ENCODE measurements around the gene KIF5A.

The KIF5A gene

DNA sequence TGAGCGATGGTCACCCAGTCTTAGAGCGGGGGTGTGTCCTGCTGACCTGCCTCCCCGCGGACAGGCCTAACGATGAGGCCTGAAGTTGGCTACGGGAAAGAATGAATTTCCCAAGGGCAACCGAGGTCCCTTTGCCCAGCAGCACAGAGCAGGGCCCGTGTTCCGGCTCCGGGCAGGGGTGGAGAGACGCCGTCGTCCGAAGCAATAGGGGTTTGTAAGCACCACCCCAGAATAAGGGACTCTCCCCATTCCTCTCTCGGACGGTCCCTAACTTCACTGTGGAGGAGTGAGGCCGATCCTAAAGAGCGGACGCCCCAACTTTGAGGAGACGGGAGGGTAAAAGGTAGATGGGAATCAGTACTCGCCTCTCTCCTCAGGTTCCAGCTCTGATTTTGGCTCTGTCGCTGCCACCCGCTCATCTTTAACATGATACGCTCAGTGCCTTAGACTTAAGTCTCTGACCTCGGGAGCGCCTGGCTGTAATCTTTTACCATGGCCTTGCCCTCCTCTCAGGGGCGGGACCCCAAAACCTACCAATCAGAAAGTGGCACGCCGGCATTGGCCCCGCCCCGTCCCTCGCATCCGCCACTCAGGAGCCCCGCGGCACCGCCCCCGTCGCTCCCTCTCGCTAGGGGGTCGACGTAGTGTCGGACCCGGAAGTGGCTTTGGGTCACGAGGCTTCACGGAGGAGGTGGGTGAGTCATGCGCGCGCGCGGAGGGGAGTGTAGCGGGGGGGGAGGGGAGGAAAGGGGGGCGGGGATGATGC lies 29.6 kb upstream of the KIF5A start, which contains the start of gene DDIT3:
Gene DDIT3 (minus strand): TSS at position 462 of the 766 bp plus-strand sequence. CDS start 3,108 bp downstream, outside the sequence.
- ATAC-seq (peak; percentile 81), DNase-seq (peak; percentile 100)

- peak; percentile 48 for DNase-seq
- ATAC-seq = no peak
Measured at GRCh38 chr12:57521525-57522010, 28.3 kb upstream of the KIF5A start.

- peak; percentile 94 for DNase-seq
- ATAC-seq = peak; percentile 35
Measured at GRCh38 chr12:57522011-57522886, 27.6 kb upstream of the KIF5A start, which contains the start of gene MBD6. TSS of gene MBD6 (plus strand) at chr12:57522824. CDS start at chr12:57524304, 1,480 bp downstream.

GRCh38 chr12:57522887-57523705 lies 26.7 kb upstream of the KIF5A start:
- DNase-seq = peak; percentile 57

GRCh38 chr12:57523706-57524614 lies 25.9 kb upstream of the KIF5A start:
- ATAC-seq (no peak), DNase-seq (peak; percentile 31)

More at GRCh38 chr12:57522887-57523705, 26.7 kb upstream of the KIF5A start:
- ATAC-seq = no peak

DNA sequence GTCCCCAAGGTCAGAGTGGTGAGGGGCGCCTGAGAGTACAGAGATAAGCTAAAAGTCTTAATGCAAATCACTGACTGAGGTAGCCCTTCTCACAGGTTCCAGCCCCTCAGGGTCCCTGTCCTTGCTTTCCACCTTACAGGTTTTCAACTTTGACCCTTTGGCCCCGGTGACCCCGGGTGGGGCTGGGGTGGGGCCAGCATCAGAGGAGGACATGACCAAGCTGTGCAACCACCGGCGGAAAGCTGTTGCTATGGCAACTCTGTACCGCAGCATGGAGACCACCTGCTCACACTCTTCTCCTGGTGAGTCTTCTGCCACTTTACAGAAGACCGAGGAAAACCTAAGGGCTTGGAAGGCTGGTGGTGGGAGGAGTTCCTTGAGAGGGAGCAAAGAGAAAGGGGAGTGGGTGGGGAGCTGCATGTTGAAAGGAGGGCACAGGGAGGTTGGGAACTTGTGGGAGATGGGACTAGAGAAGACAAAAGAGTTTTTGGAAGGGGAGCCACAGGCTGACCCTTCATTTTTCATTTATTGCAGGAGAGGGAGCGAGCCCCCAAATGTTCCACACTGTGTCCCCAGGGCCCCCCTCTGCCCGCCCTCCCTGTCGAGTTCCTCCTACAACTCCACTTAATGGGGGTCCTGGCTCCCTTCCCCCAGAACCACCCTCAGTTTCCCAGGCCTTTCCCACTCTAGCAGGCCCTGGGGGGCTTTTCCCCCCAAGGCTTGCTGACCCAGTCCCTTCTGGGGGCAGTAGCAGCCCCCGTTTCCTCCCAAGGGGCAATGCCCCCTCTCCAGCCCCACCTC lies 24.8 kb upstream of the KIF5A start:
- ATAC-seq (no peak), DNase-seq (no peak)

DNA sequence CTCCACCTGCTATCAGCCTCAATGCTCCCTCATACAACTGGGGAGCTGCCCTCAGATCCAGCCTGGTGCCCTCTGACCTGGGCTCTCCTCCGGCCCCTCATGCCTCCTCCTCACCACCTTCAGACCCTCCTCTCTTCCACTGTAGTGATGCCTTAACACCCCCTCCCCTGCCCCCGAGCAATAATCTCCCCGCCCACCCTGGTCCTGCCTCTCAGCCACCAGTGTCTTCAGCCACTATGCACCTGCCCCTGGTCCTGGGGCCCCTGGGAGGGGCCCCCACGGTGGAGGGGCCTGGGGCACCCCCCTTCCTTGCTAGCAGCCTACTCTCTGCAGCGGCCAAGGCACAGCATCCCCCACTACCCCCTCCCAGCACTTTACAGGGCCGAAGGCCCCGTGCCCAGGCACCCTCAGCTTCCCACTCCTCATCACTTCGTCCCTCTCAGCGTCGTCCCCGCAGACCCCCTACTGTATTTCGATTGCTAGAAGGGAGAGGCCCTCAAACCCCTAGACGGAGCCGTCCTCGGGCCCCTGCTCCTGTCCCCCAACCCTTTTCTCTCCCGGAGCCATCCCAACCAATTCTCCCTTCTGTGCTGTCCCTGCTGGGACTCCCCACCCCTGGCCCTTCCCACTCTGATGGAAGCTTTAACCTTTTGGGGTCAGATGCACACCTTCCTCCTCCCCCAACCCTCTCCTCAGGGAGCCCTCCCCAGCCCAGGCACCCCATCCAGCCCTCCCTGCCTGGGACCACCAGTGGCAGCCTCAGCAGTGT lies 24.0 kb upstream of the KIF5A start:
- ATAC-seq (no peak), DNase-seq (no peak)

GRCh38 chr12:57526477-57527126 lies 23.2 kb upstream of the KIF5A start:
- no peak for ATAC-seq
- DNase-seq = no peak

DNA sequence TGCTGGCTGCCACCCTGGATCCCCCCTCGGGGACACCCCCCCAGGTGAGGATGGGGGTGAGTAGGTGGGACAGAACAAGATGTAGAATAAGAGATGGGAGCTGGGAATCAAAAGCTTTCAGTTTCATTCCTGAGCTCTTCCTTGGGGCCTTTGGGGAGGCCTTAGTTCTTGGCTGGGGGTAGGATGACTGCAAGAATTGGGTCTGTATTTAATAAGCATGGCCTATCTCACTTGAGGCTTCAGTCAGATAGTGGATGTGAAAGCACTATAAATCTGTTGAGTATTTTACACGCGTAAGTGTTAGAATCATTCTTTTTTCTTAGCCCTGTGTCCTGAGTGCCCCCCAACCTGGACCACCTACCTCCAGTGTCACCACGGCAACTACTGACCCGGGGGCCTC lies 22.7 kb upstream of the KIF5A start:
- DNase-seq (no peak), ATAC-seq (no peak)

DNA sequence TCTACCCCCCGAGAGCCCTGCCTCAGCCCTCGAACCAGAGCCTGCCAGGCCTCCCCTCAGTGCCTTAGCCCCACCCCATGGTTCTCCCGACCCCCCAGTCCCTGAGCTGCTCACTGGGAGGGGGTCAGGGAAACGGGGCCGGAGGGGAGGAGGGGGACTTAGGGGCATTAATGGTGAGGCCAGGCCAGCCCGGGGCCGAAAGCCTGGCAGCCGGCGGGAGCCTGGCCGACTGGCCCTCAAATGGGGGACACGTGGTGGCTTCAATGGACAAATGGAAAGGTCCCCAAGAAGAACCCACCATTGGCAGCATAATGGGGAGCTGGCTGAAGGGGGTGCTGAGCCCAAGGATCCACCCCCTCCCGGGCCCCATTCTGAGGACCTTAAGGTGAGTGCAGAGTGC lies 21.7 kb upstream of the KIF5A start:
- DNase-seq = no peak
- ATAC-seq = no peak

- DNase-seq (no peak), ATAC-seq (no peak)
Measured at GRCh38 chr12:57528831-57529555, 20.9 kb upstream of the KIF5A start.

DNA sequence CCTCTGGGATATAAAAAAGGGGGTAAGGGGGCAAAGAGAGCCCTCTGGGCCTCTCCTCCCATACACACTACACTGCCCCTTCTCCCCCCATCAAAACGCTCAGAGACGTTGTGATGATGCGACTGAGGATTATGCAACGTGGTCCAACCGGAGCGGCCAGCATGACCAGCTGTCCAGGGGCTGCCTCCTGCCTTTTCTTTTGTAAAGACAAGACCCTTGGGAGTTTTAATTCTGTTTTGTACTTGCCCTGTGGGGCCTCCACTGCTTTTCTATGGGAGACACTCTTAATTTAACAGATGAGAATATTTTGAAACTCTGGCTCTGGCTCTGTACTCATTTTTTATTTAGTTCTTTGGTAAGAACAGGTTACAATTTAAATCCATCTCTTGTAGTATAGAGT lies 20.0 kb upstream of the KIF5A start:
- ATAC-seq (no peak), DNase-seq (no peak)

DNA sequence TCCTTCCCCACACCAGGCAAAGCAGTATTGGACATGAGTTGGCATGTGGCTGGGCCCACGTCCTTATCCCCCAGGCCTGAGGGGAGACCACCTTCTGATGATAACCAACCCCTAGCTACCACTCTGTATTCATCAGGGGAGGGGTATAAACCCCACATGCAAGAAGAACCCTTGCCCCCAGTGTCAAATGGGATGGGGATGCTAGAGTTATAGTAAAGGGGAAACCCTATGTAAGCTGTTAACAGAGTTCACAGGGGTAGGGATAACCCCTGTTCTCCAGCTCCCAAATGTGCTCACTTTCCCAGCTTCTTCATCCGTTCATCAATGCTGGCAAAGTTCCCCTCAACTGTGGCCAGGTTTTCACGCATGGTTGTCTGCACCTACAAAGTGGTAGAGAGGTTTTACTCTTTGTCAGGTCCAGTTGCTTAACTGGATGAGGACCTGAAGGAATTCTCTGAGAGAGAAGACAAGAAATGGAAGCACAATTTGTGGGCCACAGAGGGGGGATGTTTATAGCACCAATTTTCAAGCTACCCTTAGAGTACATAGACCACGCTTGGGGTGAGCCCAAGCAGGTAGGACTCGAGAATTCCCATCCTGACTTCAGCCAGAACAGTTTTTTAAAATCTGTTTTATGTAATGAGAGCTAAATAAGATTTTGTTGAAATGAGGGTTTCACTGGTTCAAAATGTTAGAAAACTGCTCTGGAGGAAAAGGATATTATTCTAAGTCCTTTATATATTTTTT lies 19.3 kb upstream of the KIF5A start:
- no peak for ATAC-seq
- no peak for DNase-seq

- ATAC-seq (no peak), DNase-seq (no peak)
Measured at GRCh38 chr12:57531836-57532235, 18.0 kb upstream of the KIF5A start.

- DNase-seq (no peak), ATAC-seq (no peak)
Measured at GRCh38 chr12:57533108-57533507, 16.7 kb upstream of the KIF5A start.

GRCh38 chr12:57534250-57534649 lies 15.6 kb upstream of the KIF5A start:
- no peak for ATAC-seq
- no peak for DNase-seq

- DNase-seq = no peak
- no peak for ATAC-seq
Measured at GRCh38 chr12:57534991-57535543, 14.8 kb upstream of the KIF5A start.

All from stimulated activated naive CD8-positive, alpha-beta T cell treated with anti-CD3 and anti-CD28 coated beads, Interleukin-15, Interleukin-2, amounts not matched to agents 100 U/mL and 50 U/mL, for 24 hours (primary cell).